ENCODE measurements around the gene HLA-DOB.

Gene HLA-DOB

DNA sequence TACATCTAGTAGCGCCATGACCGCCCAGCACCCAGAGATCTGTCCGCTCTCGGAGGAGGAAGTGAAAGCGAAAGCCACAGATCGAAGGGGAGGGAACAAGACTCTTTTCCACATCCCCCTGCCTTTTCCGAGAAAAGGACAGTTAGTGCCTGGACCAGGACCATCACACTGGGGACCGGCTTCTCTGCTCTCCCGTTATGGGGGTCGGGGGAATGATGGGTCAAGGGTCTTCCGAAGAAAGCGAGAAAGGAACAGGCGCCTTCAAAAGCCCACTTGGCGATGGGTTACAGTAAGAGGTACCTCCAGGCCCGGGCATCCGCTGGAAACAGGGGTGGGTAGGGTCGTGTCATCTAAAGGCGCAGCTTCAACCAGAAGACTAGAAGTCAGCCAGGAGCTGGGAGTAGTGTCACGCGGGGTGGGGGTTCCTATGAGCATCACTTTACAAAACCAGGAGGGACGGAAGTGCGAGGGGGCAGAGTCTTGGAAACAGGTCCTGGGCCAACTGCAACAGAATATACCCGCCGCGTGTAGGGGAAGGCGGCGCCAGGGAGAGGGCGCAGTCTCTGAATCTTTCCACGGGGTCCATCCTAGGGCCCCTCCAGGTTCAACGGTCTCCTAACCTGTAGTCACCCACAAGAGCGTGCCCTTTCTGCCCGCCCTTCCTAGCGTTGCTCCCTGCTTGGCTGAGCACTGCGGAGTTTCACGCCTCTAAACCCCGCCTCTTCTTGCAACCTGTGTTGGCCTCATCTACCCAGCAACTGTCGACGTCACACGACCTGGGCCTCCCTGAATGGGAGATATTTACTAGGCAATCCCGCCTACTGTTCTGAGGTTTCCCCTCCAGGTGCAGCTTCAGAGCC, 27.4 kb upstream of the HLA-DOB start, which contains the start of gene PSMB8:
TSS of gene PSMB8 (minus strand) at position 69 of the 860 bp plus-strand sequence. CDS start at position 18, 51 bp downstream.
- peak; percentile 91 for DNase-seq (ENCODE audit: low read depth, low spot score)
- in situ Hi-C loops (cut with HindIII; ENCODE audit: low sequenced_read_pairs) = loop anchor here (10.0 kb wide), 1 partner anchor 131 kb away; no protein-coding TSS in a partner anchor
- TF ChIP-seq, protein P1, sequence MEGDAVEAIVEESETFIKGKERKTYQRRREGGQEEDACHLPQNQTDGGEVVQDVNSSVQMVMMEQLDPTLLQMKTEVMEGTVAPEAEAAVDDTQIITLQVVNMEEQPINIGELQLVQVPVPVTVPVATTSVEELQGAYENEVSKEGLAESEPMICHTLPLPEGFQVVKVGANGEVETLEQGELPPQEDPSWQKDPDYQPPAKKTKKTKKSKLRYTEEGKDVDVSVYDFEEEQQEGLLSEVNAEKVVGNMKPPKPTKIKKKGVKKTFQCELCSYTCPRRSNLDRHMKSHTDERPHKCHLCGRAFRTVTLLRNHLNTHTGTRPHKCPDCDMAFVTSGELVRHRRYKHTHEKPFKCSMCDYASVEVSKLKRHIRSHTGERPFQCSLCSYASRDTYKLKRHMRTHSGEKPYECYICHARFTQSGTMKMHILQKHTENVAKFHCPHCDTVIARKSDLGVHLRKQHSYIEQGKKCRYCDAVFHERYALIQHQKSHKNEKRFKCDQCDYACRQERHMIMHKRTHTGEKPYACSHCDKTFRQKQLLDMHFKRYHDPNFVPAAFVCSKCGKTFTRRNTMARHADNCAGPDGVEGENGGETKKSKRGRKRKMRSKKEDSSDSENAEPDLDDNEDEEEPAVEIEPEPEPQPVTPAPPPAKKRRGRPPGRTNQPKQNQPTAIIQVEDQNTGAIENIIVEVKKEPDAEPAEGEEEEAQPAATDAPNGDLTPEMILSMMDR (IDR thresholded peaks at IDR 0.05; ENCODE audit: low read depth, low read length) = peak; percentile 29
- H3K4me3 ChIP-seq (ENCODE audit: low read depth, low read length) = peak within 1 kb of the TSS; percentile 83

- TF ChIP-seq, protein P1 (IDR thresholded peaks at IDR 0.05; ENCODE audit: low read depth, low read length) = no peak
- in situ Hi-C loops (cut with HindIII; ENCODE audit: low sequenced_read_pairs) = loop anchor here (10.0 kb wide), 1 partner anchor 131 kb away; no protein-coding TSS in a partner anchor
- peak overlapping the region; percentile 83 for H3K4me3 ChIP-seq (ENCODE audit: low read depth, low read length)
- DNase-seq (ENCODE audit: low read depth, low spot score) = peak; percentile 5
These were observed 26.7 kb upstream of the HLA-DOB start for GRCh38 chr6:32843331-32843978.

- TF ChIP-seq, protein P1 (IDR thresholded peaks at IDR 0.05; ENCODE audit: low read depth, low read length) = no peak
- in situ Hi-C loops (cut with HindIII; ENCODE audit: low sequenced_read_pairs) = loop anchor here (10.0 kb wide), 1 partner anchor 132 kb away; no protein-coding TSS in a partner anchor
- no peak overlapping the region for H3K4me3 ChIP-seq (ENCODE audit: low read depth, low read length)
- no peak for DNase-seq (ENCODE audit: low read depth, low spot score)
These were observed 25.9 kb upstream of the HLA-DOB start for GRCh38 chr6:32842690-32843089.

GRCh38 chr6:32842021-32842650, 25.3 kb upstream of the HLA-DOB start:
- in situ Hi-C loops (cut with HindIII; ENCODE audit: low sequenced_read_pairs) = loop anchor here (10.0 kb wide), 1 partner anchor 133 kb away; no protein-coding TSS in a partner anchor
- TF ChIP-seq, protein P1 (IDR thresholded peaks at IDR 0.05; ENCODE audit: low read depth, low read length) = no peak
- DNase-seq (ENCODE audit: low read depth, low spot score) = no peak
- H3K4me3 ChIP-seq (ENCODE audit: low read depth, low read length) = no peak overlapping the region

DNA sequence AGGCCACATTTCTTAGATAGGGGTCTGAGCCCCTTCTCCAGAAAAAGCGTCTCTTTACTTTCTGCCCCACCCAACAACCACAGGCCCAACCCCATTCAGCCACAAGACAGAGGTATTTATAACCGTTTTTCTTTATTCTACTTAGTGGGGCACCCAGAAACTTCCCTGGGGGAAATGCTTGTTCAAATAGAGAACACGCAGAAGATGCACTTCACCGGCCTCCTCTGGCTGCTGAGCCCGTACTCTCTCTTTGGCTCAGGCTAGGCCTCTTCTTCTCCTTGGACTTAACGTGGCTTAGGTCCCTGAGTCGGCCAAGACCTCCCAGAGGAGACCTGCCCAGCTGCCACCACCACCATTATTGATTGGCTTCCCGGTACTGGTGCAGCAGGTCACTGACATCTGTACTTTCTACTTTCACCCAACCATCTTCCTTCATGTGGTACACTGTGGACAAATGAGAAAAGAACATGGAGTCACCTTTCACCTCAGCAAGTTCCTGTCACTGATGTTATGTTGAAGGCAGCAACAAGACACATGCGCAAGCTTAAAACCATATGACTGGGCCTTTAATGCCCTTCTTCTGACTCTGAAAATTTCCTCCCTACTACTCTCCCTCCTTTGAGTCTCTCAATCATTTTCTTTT, 23.9 kb upstream of the HLA-DOB start:
- TF ChIP-seq, protein P1 (IDR thresholded peaks at IDR 0.05; ENCODE audit: low read depth, low read length) = no peak
- in situ Hi-C loops (cut with HindIII; ENCODE audit: low sequenced_read_pairs) = loop anchor here (10.0 kb wide), 1 partner anchor 134 kb away; no protein-coding TSS in a partner anchor
- no peak overlapping the region for H3K4me3 ChIP-seq (ENCODE audit: low read depth, low read length)
- no peak for DNase-seq (ENCODE audit: low read depth, low spot score)

GRCh38 chr6:32839356-32839755, 22.6 kb upstream of the HLA-DOB start:
- TF ChIP-seq, protein P1 (IDR thresholded peaks at IDR 0.05; ENCODE audit: low read depth, low read length) = no peak
- DNase-seq (ENCODE audit: low read depth, low spot score) = no peak
- H3K4me3 ChIP-seq (ENCODE audit: low read depth, low read length) = no peak overlapping the region
- in situ Hi-C loops (cut with HindIII; ENCODE audit: low sequenced_read_pairs) = no loop called here
